GM12878 (cell line): Measurements from ENCODE around the gene UBE2O. TPM values are rescaled to one million over a fixed set of nuclear protein-coding genes. Genes with fewer than 3 reads are reported as not detected.

Experiments
- ATAC-seq: fragments of 200-7000 bp; cut with Tn5 transposase; 3 replicates; pipeline ENCODE4 v1.9.1; 2020; ENCODE audit warnings: mild to moderate bottlenecking, moderate library complexity
- BruUV-seq: library from RNA; stranded (reverse); fragments of 400-500 nt; replicated peaks from 2 replicates; lab custom pipeline; 2021; lab: Mats Ljungman, UMichigan
- CTCF ChIA-PET: fragments of 300-600 bp; sonication (Branson Sonifier 250); formaldehyde crosslinking; extraction: SDS; loops from one replicate; lab custom pipeline; 2021; ENCODE audit warnings: inconsistent platforms; lab: Yijun Ruan, JAX
- POLR2A ChIA-PET: fragments of 350-600 bp; formaldehyde crosslinking; extraction: SDS; loops from one replicate; lab custom pipeline; 2021; ENCODE audit warnings: inconsistent platforms; lab: Charles Lee
- RAD21 ChIA-PET: fragments of 300-600 bp; sonication (Branson Sonifier 250); formaldehyde crosslinking; loops from one replicate; lab custom pipeline; 2023; ENCODE audit warnings: antibody characterized with exemption; ENCODE audit not compliant: unreplicated experiment; lab: Charles Lee
- SMC1A ChIA-PET: fragments of 300-600 bp; sonication (Branson Sonifier 250); formaldehyde crosslinking; loops from one replicate; lab custom pipeline; 2023; ENCODE audit not compliant: unreplicated experiment, uncharacterized antibody; lab: Charles Lee
- DNase-seq: peaks from one replicate; pipeline ENCODE4 v3.0.0-alpha.2; 2011; ENCODE audit warnings: low read depth, low spot score
- FAIRE-seq: peaks from 3 replicates; lab custom pipeline; 2011; peaks lifted over from hg19 to GRCh38; lab: Jason Lieb, UNC
- H2AFZ ChIP-seq: 2 replicates; pipeline ENCODE4 v1.6.0; 2011; ENCODE audit warnings: low read depth, low read length, control low read depth; ENCODE audit not compliant: control insufficient read depth
- H3K27ac ChIP-seq: 2 replicates; pipeline ENCODE4 v1.5.1; 2011; ENCODE audit warnings: control low read depth; ENCODE audit not compliant: control insufficient read depth, insufficient read depth
- H3K27me3 ChIP-seq, 2 experiments: replicated peaks in 1 of 2; 2 replicates each; pipeline versions ENCODE4 v1.6.0 to v1.6.1; 2011; ENCODE audit warnings: low read length in 1 of 2; ENCODE audit not compliant: control insufficient read depth in 2 of 2, insufficient read depth in 2 of 2
- H3K36me3 ChIP-seq, 2 experiments: 2 replicates each; pipeline ENCODE4 v1.5.1; 2011; ENCODE audit warnings: low read length in 1 of 2; ENCODE audit not compliant: control insufficient read depth in 2 of 2, insufficient read depth in 2 of 2
- H3K4me1 ChIP-seq: 2 replicates; pipeline ENCODE4 v1.6.1; 2011; ENCODE audit warnings: mild to moderate bottlenecking, low read length, moderate library complexity, mixed read lengths; ENCODE audit not compliant: control insufficient read depth, insufficient read depth
- H3K4me2 ChIP-seq: 2 replicates; pipeline ENCODE4 v1.6.0; 2011; ENCODE audit warnings: control low read depth; ENCODE audit not compliant: control insufficient read depth, insufficient read depth
- H3K4me3 ChIP-seq: fragments of 200-600 bp; sonication (generic); 2 replicates; pipeline ENCODE4 v1.5.1; 2016
- H3K79me2 ChIP-seq: 2 replicates; pipeline ENCODE4 v1.6.0; 2011; ENCODE audit warnings: low read length; ENCODE audit not compliant: control insufficient read depth, insufficient read depth
- H3K9ac ChIP-seq: 2 replicates; pipeline ENCODE4 v1.8.0; 2011; ENCODE audit warnings: low read length, control low read depth, mixed read lengths; ENCODE audit not compliant: control insufficient read depth, insufficient read depth
- H3K9me3 ChIP-seq: replicated peaks from 3 replicates; pipeline ENCODE4 v1.5.1; 2011; ENCODE audit warnings: mild to moderate bottlenecking, low read length; ENCODE audit not compliant: control insufficient read depth, insufficient read depth
- H4K20me1 ChIP-seq: 2 replicates; pipeline ENCODE4 v1.6.0; 2011; ENCODE audit not compliant: control insufficient read depth, insufficient read depth
- ATF2 ChIP-seq: IDR thresholded peaks from 2 replicates; pipeline ENCODE4 v1.6.1; 2012; ENCODE audit warnings: low read length, inconsistent platforms
- CHD4 ChIP-seq: fragments of 200-600 bp; sonication (generic); IDR thresholded peaks from 2 replicates; pipeline ENCODE4 v1.6.1; 2016; ENCODE audit warnings: mild to moderate bottlenecking
- ETV6 ChIP-seq, 2 experiments: fragments of 450-650 bp in 1 of 2; IDR thresholded peaks in 1 of 2; conservative IDR thresholded peaks in 1 of 2; 2 replicates each; pipeline ENCODE4 v1.6.1; 2014; ENCODE audit warnings: antibody characterized with exemption in 1 of 2, borderline replicate concordance in 1 of 2, low read depth in 1 of 2, mild to moderate bottlenecking in 1 of 2, moderate library complexity in 1 of 2
- FOXM1 ChIP-seq: IDR thresholded peaks from 2 replicates; pipeline ENCODE4 v1.6.1; 2012; ENCODE audit warnings: low read depth, mild to moderate bottlenecking, inconsistent platforms, low read length, moderate library complexity
- HDGF ChIP-seq: fragments of 450-650 bp; IDR thresholded peaks from 2 replicates; pipeline ENCODE4 v1.6.1; 2016; ENCODE audit warnings: antibody characterized with exemption
- KLF5 ChIP-seq: fragments of 450-650 bp; IDR thresholded peaks from 2 replicates; pipeline ENCODE4 v1.6.1; 2014; ENCODE audit warnings: mild to moderate bottlenecking; ENCODE audit not compliant: partially characterized antibody
- POU2F2 ChIP-seq: IDR thresholded peaks from 3 replicates; pipeline ENCODE4 v1.6.1; 2011; ENCODE audit warnings: low read depth, mild to moderate bottlenecking, low read length, borderline replicate concordance
- RELA ChIP-seq: fragments of 450-650 bp; IDR thresholded peaks from 2 replicates; pipeline ENCODE4 v1.8.0; 2014; ENCODE audit warnings: borderline replicate concordance; ENCODE audit not compliant: partially characterized antibody
- SIX5 ChIP-seq: IDR thresholded peaks from 2 replicates; pipeline ENCODE4 v1.6.1; 2011; ENCODE audit warnings: mild to moderate bottlenecking, low read depth, low read length, moderate library complexity; ENCODE audit not compliant: severe bottlenecking
- SMARCA5 ChIP-seq: fragments of 450-650 bp; IDR thresholded peaks from 2 replicates; pipeline ENCODE4 v1.6.1; 2017; ENCODE audit warnings: mild to moderate bottlenecking
- STAT3 ChIP-seq: IDR thresholded peaks from 2 replicates; pipeline ENCODE4 v1.6.1; 2011; ENCODE audit warnings: low read depth, low read length, improper control_type of control experiment
- SUPT20H ChIP-seq: IDR thresholded peaks from 2 replicates; pipeline ENCODE4 v1.6.1; 2011; ENCODE audit warnings: low read depth, mild to moderate bottlenecking, low read length, moderate library complexity, borderline replicate concordance; ENCODE audit not compliant: control insufficient read depth
- TCF7 ChIP-seq: IDR thresholded peaks from 2 replicates; pipeline ENCODE4 v1.6.1; 2014; ENCODE audit warnings: antibody characterized with exemption, borderline replicate concordance
- ZNF687 ChIP-seq: fragments of 450-650 bp; IDR thresholded peaks from 2 replicates; pipeline ENCODE4 v1.6.1; 2017; ENCODE audit warnings: mild to moderate bottlenecking, moderate library complexity
- WGBS: methylation state at CpG from one replicate; pipeline ENCODE4 v1.1.6; 2016; ENCODE audit warnings: low lambda C conversion rate; ENCODE audit not compliant: insufficient replicate concordance, insufficient coverage; ENCODE audit errors: missing lambda C conversion rate; 5-methylcytosine and 5-hydroxymethylcytosine counted together
- in situ Hi-C: fragments of 300-500 bp; cut with MboI; formaldehyde crosslinking; loops from 9 replicates; pipeline ENCODE4 v1.14.3; 2018; ENCODE audit warnings: mixed read lengths
- intact Hi-C: fragments of 100-400 bp; cut with micrococcal nuclease; formaldehyde crosslinking; loops from one replicate; pipeline ENCODE4 v1.14.2; 2022; ENCODE audit not compliant: unreplicated experiment
- polyA plus RNA-seq, 11 experiments: library from polyadenylated mRNA; depleted of rRNA in 4 of 11; unstranded in 6 of 11; stranded (reverse) in 5 of 11; fragments of >200 nt; fragmentation: Nextera tagmentation in 4 of 11; fragmentation: Illumina TruSeq in 1 of 11; extraction: Ambion mirVana in 4 of 11; extraction: Trizol in 1 of 11; gene quantifications; 1 replicate in 1 of 11; 2 replicates in 10 of 11; pipeline versions ENCODE4 v1.2.1 to v1.2.3, GENCODE V29; 2011 to 2016; ENCODE audit warnings: inconsistent platforms in 2 of 11, missing spikeins in 2 of 11, low read depth in 1 of 11
- total RNA-seq, 4 experiments: library from RNA; depleted of rRNA in 3 of 4; stranded (reverse); fragments of >200 nt in 3 of 4; fragmentation: Illumina TruSeq in 1 of 4; extraction: Trizol in 1 of 4; gene quantifications; 2 replicates each; pipeline versions ENCODE4 v1.2.1 to v1.2.3, GENCODE V29; 2013 to 2021
- TF ChIP-seq, protein P1 (sequence below): IDR thresholded peaks from 2 replicates; pipeline ENCODE4 v1.6.1; 2011; ENCODE audit warnings: mild to moderate bottlenecking, low read depth, low read length, moderate library complexity; ENCODE audit not compliant: insufficient replicate concordance

The UBE2O gene
- total and polyA plus RNA-seq, 10 of the 15 experiments (the other 5 are each of a cell fraction or from before 2014, with no cell fraction given), result 2.1 to 39.0 (median 14.1) TPM

- Histone ChIP-seq H3K27ac (no peak overlapping the region), H3K4me1 (peaks cover 13% of the 10 kb centered on the region), H3K9ac (no peak overlapping the region), H3K79me2 (peaks cover 5% of the 10 kb centered on the region), H3K9me3 (no peaks in the 10 kb centered on the region), H4K20me1 (no peaks in the 10 kb centered on the region), H2AFZ (peak overlapping the region; percentile 75), H3K4me3 (no peak overlapping the region), H3K4me2 (peak overlapping the region; percentile 50; the same call in 1 of the 2 replicates), H3K36me3 (no peaks in the 10 kb centered on the region), H3K27me3 (no peaks in the 10 kb centered on the region; a peak in 1 of 4 replicates)
- POLR2A ChIA-PET, result interaction anchor here (0.5 to 0.7 kb wide), 3 partner anchors 11 to 368 kb away, joined by 3 to 5 read pairs (median 4); no protein-coding TSS in a partner anchor
- CTCF ChIA-PET, result interaction anchor here (2.5 kb wide), 1 partner anchor 40 kb away, joined by 8 read pairs; no protein-coding TSS in a partner anchor
- BruUV-seq, result no TSS peak
- TF ChIP-seq ETV6 (conservative IDR thresholded peaks at IDR 0.05 in 1 of 2, IDR thresholded peaks at IDR 0.05 in 1 of 2; ENCODE audit: borderline replicate concordance in 1 of 2, low read depth in 1 of 2) (no peak), ZNF687 (no peak), KLF5 (no peak), RELA (no peak), SUPT20H (no peak), SIX5 (no peak), FOXM1 (no peak), TCF7 (no peak), CHD4 (no peak), ATF2 (no peak), POU2F2 (no peak), HDGF (no peak), SMARCA5 (no peak), STAT3 (no peak)
- TF ChIP-seq, protein P1, sequence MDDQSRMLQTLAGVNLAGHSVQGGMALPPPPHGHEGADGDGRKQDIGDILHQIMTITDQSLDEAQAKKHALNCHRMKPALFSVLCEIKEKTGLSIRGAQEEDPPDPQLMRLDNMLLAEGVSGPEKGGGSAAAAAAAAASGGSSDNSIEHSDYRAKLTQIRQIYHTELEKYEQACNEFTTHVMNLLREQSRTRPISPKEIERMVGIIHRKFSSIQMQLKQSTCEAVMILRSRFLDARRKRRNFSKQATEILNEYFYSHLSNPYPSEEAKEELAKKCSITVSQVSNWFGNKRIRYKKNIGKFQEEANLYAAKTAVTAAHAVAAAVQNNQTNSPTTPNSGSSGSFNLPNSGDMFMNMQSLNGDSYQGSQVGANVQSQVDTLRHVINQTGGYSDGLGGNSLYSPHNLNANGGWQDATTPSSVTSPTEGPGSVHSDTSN, result no peak
- FAIRE-seq (no peak), DNase-seq (no peak), ATAC-seq (no peak)
- WGBS, result 76% methylated on average over 6 of the region's 6 CpGs
- in situ Hi-C loops, result no loop called here
- SMC1A ChIA-PET, result interaction anchor here (0.6 kb wide), 2 partner anchors 125 to 1437 kb away, joined by 3 read pairs; no protein-coding TSS in a partner anchor
- intact Hi-C loops, result no loop called here
- RAD21 ChIA-PET, result no interaction called here
Measured at GRCh38 chr17:76357597-76358158, 95.3 kb downstream of the UBE2O start.
